Heart right ventricle (tissue), 16 donors: ENCODE results near the gene SETD1B. TPM values are rescaled to one million over a fixed set of nuclear protein-coding genes. Genes with fewer than 3 reads are reported as not detected.
A peak's percentile ranks its signal among the peaks of the same experiment; 100 is the strongest.

Source experiments
- ATAC-seq, 8 donors: fragments of 200-7000 bp; cut with Tn5 transposase; one replicate each; pipeline ENCODE4 v1.9.1; 2020; ENCODE audit warnings: mild to moderate bottlenecking in 8 of 8, moderate library complexity in 8 of 8, moderate number of reproducible peaks in 1 of 8
- DNase-seq, 2 donors: peaks; one replicate each; pipeline ENCODE4 v3.0.0-alpha.2; 2020
- H3K27ac ChIP-seq, 10 donors: fragments of 200-600 bp; sonication (generic) in 2 of 10; one replicate each; pipeline versions ENCODE4 v1.5.0 to v1.8.0; 2020 to 2022; ENCODE audit warnings: mild to moderate bottlenecking in 3 of 10
- H3K27me3 ChIP-seq, 7 donors: fragments of 200-600 bp; one replicate each; pipeline ENCODE4 v1.8.0; 2021 to 2022; ENCODE audit warnings: mild to moderate bottlenecking in 2 of 7
- H3K36me3 ChIP-seq, 9 donors: fragments of 200-600 bp; sonication (generic) in 1 of 9; one replicate each; pipeline versions ENCODE4 v1.5.0 to v1.8.0; 2020 to 2022; ENCODE audit warnings: mild to moderate bottlenecking in 2 of 9
- H3K4me1 ChIP-seq, 9 donors: fragments of 200-600 bp; sonication (generic) in 1 of 9; one replicate each; pipeline versions ENCODE4 v1.5.0 to v1.8.0; 2020 to 2022; ENCODE audit warnings: mild to moderate bottlenecking in 4 of 9
- H3K4me3 ChIP-seq, 10 donors: fragments of 200-600 bp; sonication (generic) in 2 of 10; one replicate each; pipeline versions ENCODE4 v1.5.0 to v1.8.0; 2020 to 2022; ENCODE audit warnings: mild to moderate bottlenecking in 7 of 10, moderate library complexity in 2 of 10
- H3K9me3 ChIP-seq, 11 donors: fragments of 200-600 bp in 10 of 11; sonication (generic) in 2 of 11; one replicate each; pipeline versions ENCODE4 v1.5.0 to v1.8.0; 2013 to 2022; ENCODE audit warnings: mild to moderate bottlenecking in 2 of 11, control low read depth in 1 of 11, moderate library complexity in 1 of 11
- CTCF ChIP-seq, 9 donors: fragments of 200-600 bp; sonication (generic) in 2 of 9; IDR thresholded peaks; one replicate each; pipeline versions ENCODE4 v1.5.0 to v1.8.0; 2021 to 2022; ENCODE audit warnings: antibody characterized with exemption in 9 of 9, mild to moderate bottlenecking in 5 of 9, moderate library complexity in 1 of 9
- WGBS, 2 donors: extraction: QIAGEN DNeasy Blood & Tissue Kit; methylation state at CpG; one replicate each; pipeline ENCODE4 v1.1.7; 2013; ENCODE audit warnings: inconsistent platforms in 1 of 2; 5-methylcytosine and 5-hydroxymethylcytosine counted together
- intact Hi-C, 10 donors: fragments of 100-400 bp; cut with DNase I; formaldehyde crosslinking; loops; one replicate each; pipeline versions ENCODE4 v1.11.1 to v1.14.2; 2022
- polyA plus RNA-seq, 2 donors: library from polyadenylated mRNA; stranded (reverse); fragments of 200-250 nt; gene quantifications; one replicate each; pipeline ENCODE4 v1.2.3, GENCODE V29; 2013
- total RNA-seq, 10 donors: library from RNA; stranded (reverse); fragmentation: NEBNext Ultra II Directional in 3 of 10; extraction: Animal tissue kit (Norgen Biotek cat#: 25700) in 3 of 10; gene quantifications; one replicate each; pipeline versions ENCODE4 v1.2.1 to v1.2.4, GENCODE V29; 2021 to 2023
- donor health status: Arrhythmogenic right ventricular cardiomyopathy.
- donor health status: ischemic (EF 13 %, LVEDD 7.1; RV severe dilation, severe dysfunction).
- donor health status: healthy with polysubstance abuse.
- donor health status: DM: no; HTN: yes; CAD: no.
- donor health status: DM: no; HTN: no; CAD: no.
- donor health status: ischemic (EF 25% LVEDD 6.9; RV normal size, moderate dysfunction).
- donor health status: ischemic (EF 25% LVEDD 5.7; RV mildly dilated, moderate dysfunction).
- donor health status: healthy.
- donor health status: DM: yes; HTN: yes; CAD: no.
- donor health status: Ischemic cardiomyopathy.
- donor health status: ischemic (EF 35%, LVEDD 5.7; RV mildly dilated, moderate dysfunction).
- donor health status: nonischemic (EF 11% LVEDD 7.7; RV severe dilation, severe dysfunction).
- donor health status: DM: yes; HTN: yes; CAD: no.
- donor health status: PGD.
- donor health status: ischemic (EF 29% LVEDD 5.4; RV normal size, mild dysfunction).
- donor health status: nonischemic (EF 23%, LVEDD 6.1; RV moderate dilation, normal function).

Gene SETD1B
- total and polyA plus RNA-seq, 12 donors: 2.8 to 14.8 (median 11.2) TPM

GRCh38 chr12:121776190-121777098, 27.4 kb upstream of the SETD1B start:
- 28 to 29% methylated on average over 24 of the region's 24 CpGs for WGBS, 2 donors
- Histone ChIP-seq H3K27me3 (no peaks in the 10 kb centered on the region), H3K9me3 (no peaks in the 10 kb centered on the region), H3K4me1 (peaks cover 2 to 46% (median 19%) of the 10 kb centered on the region in 9 donors), H3K36me3 (peaks cover 0 to 26% (median 0%) of the 10 kb centered on the region in 9 donors), H3K4me3 (no peak overlapping the region), H3K27ac (peak overlapping the region in 3 of 10 donors; percentile 1 to 32 (median 6))
- ATAC-seq (peak; percentile 33 to 71 (median 60)), DNase-seq (peak; percentile 78 to 88)
- intact Hi-C loops: loop anchor here in 4 of 10 donors (2.0 to 5.0 kb wide), 3 partner anchors 16 to 36 kb away; partner anchors contain the start of gene RHOF (in 1 of the 4)
- TF ChIP-seq CTCF (IDR thresholded peaks at IDR 0.05): peak; percentile 79 to 93 (median 87)

- Histone ChIP-seq H3K9me3 (no peaks in the 10 kb centered on the region), H3K36me3 (peaks cover 0 to 26% (median 0%) of the 10 kb centered on the region in 9 donors), H3K4me3 (no peak overlapping the region), H3K27ac (no peak overlapping the region), H3K4me1 (peaks cover 6 to 41% (median 21%) of the 10 kb centered on the region in 9 donors), H3K27me3 (no peaks in the 10 kb centered on the region)
- TF ChIP-seq CTCF (IDR thresholded peaks at IDR 0.05): no peak
- ATAC-seq (no peak), DNase-seq (no peak)
- intact Hi-C loops: loop anchor here in 2 of 10 donors (5.0 kb wide), 1 partner anchor 34 kb away; no protein-coding TSS in a partner anchor
- 84% methylated on average over 16 to 17 of the region's 17 CpGs for WGBS, 2 donors
Observed at GRCh38 chr12:121778567-121779421, 25.0 kb upstream of the SETD1B start.

DNA sequence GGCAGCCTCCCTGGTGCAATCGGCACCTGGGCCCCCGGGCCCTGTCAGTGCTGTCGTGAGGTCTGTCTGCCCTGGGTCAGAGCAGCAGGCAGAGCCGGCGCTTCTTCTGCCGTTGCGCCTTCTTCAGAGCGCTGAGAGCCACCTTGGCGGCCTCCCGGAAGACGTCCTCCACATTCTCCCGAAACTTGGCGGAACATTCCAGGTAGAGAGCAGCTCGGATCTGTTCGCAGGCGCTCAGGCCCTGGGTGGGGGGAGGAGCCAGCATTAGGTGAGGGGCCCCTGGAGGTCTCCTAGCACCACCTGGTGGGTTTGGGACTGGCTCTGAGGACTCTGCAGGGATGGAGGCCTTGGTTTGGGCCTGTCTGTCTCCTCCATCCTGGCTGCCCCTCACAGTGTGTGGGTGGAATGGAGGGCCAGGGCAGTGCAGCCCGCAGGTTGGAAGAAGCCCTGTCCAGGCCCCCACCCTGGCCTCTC, 24.4 kb upstream of the SETD1B start:
- Histone ChIP-seq H3K9me3 (no peaks in the 10 kb centered on the region), H3K4me3 (no peak overlapping the region), H3K4me1 (peaks cover 2 to 34% (median 22%) of the 10 kb centered on the region in 9 donors), H3K27me3 (no peaks in the 10 kb centered on the region), H3K36me3 (peaks cover 0 to 26% (median 0%) of the 10 kb centered on the region in 9 donors), H3K27ac (no peak overlapping the region)
- ATAC-seq (no peak), DNase-seq (no peak)
- 92 to 94% methylated on average over 17 of the region's 17 CpGs for WGBS, 2 donors
- intact Hi-C loops: loop anchor here in 2 of 10 donors (5.0 kb wide), 1 partner anchor 33 kb away; no protein-coding TSS in a partner anchor
- no peak for TF ChIP-seq CTCF (IDR thresholded peaks at IDR 0.05)

- Histone ChIP-seq H3K27me3 (no peaks in the 10 kb centered on the region), H3K36me3 (peaks cover 0 to 26% (median 0%) of the 10 kb centered on the region in 9 donors), H3K27ac (no peak overlapping the region), H3K4me3 (no peak overlapping the region), H3K4me1 (peaks cover 0 to 39% (median 19%) of the 10 kb centered on the region in 9 donors), H3K9me3 (no peaks in the 10 kb centered on the region)
- intact Hi-C loops: no loop called here
- WGBS, 2 donors: 88 to 94% methylated on average over 11 of the region's 11 CpGs
- DNase-seq (no peak), ATAC-seq (no peak)
- no peak for TF ChIP-seq CTCF (IDR thresholded peaks at IDR 0.05)
Observed at GRCh38 chr12:121780429-121780828, 23.4 kb upstream of the SETD1B start.
